Measurements from ENCODE around the gene TARS3.

DNA sequence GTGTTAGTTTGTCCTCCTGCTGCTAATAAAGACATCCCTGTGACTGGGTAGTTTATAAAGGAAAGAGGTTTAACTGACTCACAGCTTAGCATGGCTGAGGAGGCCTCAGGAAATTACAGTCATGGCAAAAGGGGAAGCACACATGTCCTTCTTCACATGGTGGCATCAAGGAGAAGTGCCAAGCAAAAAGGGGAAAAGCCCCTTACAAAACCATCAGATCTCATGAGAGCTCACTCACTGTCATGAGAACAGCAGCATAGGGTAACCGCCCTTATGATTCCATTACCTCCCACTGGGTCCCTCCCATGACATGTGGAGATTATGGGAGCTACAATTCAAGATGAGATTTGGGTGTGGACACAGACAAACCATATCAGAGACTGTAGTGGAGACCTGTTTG lies 99.1 kb downstream of the TARS3 start:
- TF ChIP-seq, protein P1, sequence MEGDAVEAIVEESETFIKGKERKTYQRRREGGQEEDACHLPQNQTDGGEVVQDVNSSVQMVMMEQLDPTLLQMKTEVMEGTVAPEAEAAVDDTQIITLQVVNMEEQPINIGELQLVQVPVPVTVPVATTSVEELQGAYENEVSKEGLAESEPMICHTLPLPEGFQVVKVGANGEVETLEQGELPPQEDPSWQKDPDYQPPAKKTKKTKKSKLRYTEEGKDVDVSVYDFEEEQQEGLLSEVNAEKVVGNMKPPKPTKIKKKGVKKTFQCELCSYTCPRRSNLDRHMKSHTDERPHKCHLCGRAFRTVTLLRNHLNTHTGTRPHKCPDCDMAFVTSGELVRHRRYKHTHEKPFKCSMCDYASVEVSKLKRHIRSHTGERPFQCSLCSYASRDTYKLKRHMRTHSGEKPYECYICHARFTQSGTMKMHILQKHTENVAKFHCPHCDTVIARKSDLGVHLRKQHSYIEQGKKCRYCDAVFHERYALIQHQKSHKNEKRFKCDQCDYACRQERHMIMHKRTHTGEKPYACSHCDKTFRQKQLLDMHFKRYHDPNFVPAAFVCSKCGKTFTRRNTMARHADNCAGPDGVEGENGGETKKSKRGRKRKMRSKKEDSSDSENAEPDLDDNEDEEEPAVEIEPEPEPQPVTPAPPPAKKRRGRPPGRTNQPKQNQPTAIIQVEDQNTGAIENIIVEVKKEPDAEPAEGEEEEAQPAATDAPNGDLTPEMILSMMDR (IDR thresholded peaks at IDR 0.05): no peak
- TF ChIP-seq POLR2AphosphoS5 (IDR thresholded peaks at IDR 0.05; ENCODE audit: low read depth, low read length) (no peak), TCF7L2 (IDR thresholded peaks at IDR 0.05; ENCODE audit: low read depth, low read length) (no peak), SIN3A (IDR thresholded peaks at IDR 0.05; ENCODE audit: borderline replicate concordance, insufficient read depth, low read depth, low read length) (no peak)
- TF ChIP-seq, protein P2, sequence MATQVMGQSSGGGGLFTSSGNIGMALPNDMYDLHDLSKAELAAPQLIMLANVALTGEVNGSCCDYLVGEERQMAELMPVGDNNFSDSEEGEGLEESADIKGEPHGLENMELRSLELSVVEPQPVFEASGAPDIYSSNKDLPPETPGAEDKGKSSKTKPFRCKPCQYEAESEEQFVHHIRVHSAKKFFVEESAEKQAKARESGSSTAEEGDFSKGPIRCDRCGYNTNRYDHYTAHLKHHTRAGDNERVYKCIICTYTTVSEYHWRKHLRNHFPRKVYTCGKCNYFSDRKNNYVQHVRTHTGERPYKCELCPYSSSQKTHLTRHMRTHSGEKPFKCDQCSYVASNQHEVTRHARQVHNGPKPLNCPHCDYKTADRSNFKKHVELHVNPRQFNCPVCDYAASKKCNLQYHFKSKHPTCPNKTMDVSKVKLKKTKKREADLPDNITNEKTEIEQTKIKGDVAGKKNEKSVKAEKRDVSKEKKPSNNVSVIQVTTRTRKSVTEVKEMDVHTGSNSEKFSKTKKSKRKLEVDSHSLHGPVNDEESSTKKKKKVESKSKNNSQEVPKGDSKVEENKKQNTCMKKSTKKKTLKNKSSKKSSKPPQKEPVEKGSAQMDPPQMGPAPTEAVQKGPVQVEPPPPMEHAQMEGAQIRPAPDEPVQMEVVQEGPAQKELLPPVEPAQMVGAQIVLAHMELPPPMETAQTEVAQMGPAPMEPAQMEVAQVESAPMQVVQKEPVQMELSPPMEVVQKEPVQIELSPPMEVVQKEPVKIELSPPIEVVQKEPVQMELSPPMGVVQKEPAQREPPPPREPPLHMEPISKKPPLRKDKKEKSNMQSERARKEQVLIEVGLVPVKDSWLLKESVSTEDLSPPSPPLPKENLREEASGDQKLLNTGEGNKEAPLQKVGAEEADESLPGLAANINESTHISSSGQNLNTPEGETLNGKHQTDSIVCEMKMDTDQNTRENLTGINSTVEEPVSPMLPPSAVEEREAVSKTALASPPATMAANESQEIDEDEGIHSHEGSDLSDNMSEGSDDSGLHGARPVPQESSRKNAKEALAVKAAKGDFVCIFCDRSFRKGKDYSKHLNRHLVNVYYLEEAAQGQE (IDR thresholded peaks at IDR 0.05; ENCODE audit: insufficient read depth in 1 of 2, low read depth in 2 of 2, low read length in 1 of 2): no peak

All from Panc1 (cell line).